HG02938 (cell line): ENCODE results near the gene BCKDHB.
A peak's percentile ranks its signal among the peaks of the same experiment; 100 is the strongest.
"Not testable (repeated sequence)": the region's sequence is repeated elsewhere in the genome, so short reads cannot be mapped to it uniquely, and the experiment has no call there.

Source experiments
- ATAC-seq: cut with Tn5 transposase; IDR thresholded peaks from one replicate; pipeline ENCODE4 v1.9.1; 2021; ENCODE audit warnings: mild to moderate bottlenecking, moderate library complexity; ENCODE audit not compliant: unreplicated experiment

BCKDHB gene

GRCh38 chr6:80254716-80255115 is 148.2 kb downstream of the BCKDHB start:
- ATAC-seq, result no peak

- ATAC-seq, result no peak
Measured at GRCh38 chr6:80256691-80257090, 150.2 kb downstream of the BCKDHB start.

DNA sequence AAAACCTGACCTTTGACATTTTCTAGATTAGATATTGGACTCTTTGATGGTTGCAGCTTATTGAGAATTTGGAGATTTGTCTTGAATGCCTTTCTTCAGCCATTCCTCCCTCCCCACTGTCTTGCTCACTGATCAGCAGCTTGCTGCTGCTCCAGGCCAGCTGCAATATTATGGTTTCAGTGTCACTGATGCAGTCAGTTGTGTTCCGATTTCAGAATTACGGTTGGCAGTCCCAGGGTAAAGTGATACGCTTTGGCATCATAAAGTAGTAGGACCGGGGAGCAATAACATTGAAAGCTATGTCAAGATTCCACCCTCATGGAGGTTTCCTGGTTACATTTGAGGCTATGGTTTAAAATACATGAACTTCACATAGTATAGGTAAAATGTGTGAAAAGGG is 152.6 kb downstream of the BCKDHB start:
- no peak for ATAC-seq

- ATAC-seq, result no peak
Measured at GRCh38 chr6:80263585-80263984, 157.1 kb downstream of the BCKDHB start.

DNA sequence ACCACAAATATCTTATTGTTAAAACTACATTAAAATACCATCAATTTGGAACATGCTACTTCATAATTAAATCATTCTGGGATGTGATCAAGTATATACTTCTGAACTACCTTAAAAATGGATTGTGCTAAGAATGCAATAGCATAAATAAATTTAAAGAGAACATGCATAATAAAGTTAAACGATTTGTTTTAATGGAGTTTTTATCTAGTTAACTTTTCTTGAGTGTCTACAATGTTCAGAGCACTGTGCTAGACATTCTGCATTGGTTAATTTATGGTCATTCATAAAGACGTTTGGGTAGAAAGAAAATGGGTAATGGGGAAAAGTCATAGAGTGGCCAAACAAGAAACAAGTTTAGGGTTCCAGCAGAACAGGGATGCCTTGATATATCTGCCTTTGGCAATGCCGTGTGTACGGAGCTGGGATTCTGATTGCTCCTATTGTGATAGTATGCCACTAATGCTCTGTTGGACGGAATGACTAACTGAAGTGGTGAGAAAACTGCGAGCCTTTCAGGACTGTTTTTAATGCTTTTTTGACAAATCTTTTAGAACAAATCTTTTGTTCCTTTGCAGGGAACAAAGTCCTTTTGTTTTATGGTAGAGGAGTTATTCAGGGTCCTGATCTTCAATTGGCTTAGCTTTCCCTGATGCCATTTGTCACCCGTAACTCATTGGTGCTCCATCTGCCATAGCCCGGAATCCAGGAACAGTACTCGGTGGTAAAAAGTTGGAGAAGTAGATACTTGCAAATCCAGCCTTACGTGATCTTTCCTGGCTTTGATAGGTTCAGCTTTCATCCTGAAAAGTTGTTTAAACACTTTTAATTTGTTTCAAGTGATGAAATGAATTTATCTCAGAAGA is 162.6 kb downstream of the BCKDHB start:
- no peak for ATAC-seq

GRCh38 chr6:80271074-80271473 is 164.6 kb downstream of the BCKDHB start:
- no peak for ATAC-seq

DNA sequence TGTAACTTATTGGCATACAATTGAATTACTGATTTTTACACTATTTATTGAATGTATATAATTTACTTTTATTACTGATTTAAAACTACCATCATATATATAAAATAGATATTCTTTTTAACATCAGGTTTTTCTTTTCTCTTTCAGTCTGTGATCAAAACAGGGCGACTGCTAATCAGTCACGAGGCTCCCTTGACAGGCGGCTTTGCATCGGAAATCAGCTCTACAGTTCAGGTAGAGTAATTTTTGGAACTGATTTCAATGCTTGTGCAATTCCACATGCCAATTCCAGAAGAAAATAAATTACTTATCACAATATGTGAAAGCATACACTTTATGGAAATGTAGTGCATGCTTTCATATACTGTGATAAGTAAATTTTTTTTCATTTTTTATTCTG is 166.5 kb downstream of the BCKDHB start:
- ATAC-seq, result no peak

GRCh38 chr6:80276861-80277260 is 170.4 kb downstream of the BCKDHB start:
- no peak for ATAC-seq

- no peak for ATAC-seq
Measured at GRCh38 chr6:80277501-80277900, 171.0 kb downstream of the BCKDHB start.

DNA sequence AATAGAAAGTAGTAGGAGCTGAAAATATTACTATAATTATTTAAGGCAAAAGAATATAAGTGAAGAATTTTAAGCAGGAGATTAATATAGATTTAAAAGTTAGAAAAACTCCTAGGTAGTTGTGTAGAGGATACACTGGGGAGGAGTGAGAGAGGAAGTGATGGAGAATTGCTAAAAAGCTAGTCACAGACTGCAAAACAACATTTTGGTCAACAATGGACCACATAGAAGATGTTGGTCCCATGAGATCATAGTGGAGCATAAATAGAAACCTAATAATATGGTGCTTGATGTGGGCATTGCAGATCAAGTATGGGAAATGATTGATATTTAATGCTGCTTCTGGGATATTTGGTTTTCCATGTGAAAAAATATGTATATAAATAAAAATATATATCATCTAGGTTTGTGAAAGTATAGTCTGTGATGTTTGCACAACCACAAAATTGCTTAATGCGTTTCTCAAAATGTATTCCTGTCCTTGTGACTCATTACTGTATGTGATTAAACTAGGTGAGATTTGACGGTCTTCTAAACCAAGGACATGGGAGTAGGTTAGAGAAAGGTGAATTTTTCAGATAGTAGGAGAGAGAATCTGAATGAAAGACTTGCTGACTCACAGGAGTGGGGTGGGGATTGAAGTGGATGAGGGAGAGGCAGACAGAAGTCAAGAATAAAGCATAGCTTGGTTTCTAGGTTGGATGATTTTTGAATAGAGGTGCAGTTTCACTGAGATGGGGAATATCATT is 174.0 kb downstream of the BCKDHB start:
- ATAC-seq, result peak; percentile 60

- ATAC-seq, result no peak
Measured at GRCh38 chr6:80282913-80283554, 176.6 kb downstream of the BCKDHB start.

GRCh38 chr6:80287112-80287511 is 180.6 kb downstream of the BCKDHB start:
- no peak for ATAC-seq

- ATAC-seq, result no peak
Measured at GRCh38 chr6:80287607-80288006, 181.1 kb downstream of the BCKDHB start.

DNA sequence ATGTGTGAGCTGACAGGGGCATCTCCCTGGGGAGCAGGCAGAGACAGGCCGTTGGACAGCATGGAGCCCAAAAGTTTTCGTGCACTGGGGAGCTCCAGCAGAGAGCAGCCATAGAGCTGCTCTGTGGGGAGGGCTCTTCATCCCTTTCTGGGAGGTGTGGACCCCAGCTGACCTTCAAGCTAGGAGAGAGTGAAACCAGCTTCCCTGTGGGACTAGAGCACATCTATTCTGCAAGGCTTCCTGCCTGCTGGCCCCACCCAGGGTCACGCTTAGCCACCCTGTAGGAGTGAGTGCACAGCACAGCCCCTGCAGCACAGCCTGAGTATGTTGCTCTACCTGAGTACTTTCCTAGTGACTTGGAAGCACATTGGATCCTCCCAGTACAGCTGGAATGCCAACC is 183.3 kb downstream of the BCKDHB start:
- no peak for ATAC-seq

DNA sequence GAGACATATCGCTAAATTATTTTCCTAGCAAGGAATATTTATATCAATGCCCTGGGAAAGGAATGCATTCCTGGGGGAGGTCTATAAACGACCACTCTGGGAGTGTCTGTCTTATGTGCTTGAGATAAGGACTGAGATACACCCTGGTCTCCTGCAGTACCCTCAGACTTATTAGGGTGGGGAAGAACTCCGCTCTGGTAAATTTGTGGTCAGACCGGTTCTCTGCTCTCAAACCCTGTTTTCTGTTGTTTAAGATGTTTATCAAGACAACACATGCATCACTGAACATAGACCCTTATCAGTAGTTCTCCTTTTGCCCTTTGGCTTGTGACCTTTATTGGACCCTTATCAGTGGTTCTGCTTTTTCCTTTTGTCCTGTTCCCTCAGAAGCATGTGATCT is 188.1 kb downstream of the BCKDHB start:
- ATAC-seq, result not testable (repeated sequence)

GRCh38 chr6:80302716-80303115 is 196.2 kb downstream of the BCKDHB start:
- no peak for ATAC-seq

- ATAC-seq, result no peak
Measured at GRCh38 chr6:80304014-80304413, 197.5 kb downstream of the BCKDHB start.

GRCh38 chr6:80314531-80314930 is 208.1 kb downstream of the BCKDHB start:
- no peak for ATAC-seq

- ATAC-seq, result no peak
Measured at GRCh38 chr6:80316686-80317231, 210.3 kb downstream of the BCKDHB start.

DNA sequence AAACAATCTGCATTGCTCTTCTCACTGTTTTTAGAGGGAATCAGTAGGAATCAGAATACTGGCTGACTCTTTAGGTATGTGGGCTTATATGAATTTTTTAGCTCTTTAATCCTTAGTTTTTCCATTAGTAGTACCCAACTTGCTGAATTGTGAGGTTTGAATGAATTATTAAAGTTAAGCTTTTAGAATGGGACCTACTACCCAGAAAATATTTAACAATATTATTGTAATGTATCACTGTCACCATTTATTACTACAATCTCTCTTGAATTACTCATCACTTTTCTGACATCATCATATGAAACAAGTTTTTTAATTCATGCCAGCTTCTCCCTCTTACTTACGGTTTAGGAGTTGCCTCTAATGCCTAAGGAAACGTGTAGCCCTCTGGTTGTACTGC is 212.7 kb downstream of the BCKDHB start:
- ATAC-seq, result no peak

GRCh38 chr6:80321011-80321410 is 214.5 kb downstream of the BCKDHB start:
- ATAC-seq, result no peak
